ENCODE measurements around the gene QSOX2.

DNA sequence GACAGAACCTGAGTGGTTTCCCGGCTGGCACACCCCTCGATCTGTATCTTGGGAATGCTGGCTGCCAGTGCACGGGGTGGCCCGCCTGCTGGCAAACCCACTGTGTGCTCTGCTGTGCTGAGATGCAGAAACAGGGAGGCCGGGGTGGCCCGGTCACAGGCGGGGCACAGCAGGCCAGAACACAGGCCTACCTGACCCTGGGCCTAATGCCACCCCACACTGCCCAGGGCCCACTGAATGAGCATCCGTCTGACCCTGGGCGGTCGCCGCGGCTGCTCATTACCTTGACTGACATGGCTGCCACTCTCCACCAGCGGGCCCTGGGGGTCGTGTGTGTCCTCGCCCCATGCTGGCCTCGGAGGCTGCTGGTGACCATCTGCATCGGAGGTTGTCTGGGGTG lies 14.2 kb upstream of the QSOX2 start:
- no peak for TF ChIP-seq POLR2A (IDR thresholded peaks at IDR 0.05; ENCODE audit: low read length)
- TF ChIP-seq GATA1 (IDR thresholded peaks at IDR 0.05; ENCODE audit: low read depth, low read length): no peak
